ENCODE data around the gene RGS19.

DNA sequence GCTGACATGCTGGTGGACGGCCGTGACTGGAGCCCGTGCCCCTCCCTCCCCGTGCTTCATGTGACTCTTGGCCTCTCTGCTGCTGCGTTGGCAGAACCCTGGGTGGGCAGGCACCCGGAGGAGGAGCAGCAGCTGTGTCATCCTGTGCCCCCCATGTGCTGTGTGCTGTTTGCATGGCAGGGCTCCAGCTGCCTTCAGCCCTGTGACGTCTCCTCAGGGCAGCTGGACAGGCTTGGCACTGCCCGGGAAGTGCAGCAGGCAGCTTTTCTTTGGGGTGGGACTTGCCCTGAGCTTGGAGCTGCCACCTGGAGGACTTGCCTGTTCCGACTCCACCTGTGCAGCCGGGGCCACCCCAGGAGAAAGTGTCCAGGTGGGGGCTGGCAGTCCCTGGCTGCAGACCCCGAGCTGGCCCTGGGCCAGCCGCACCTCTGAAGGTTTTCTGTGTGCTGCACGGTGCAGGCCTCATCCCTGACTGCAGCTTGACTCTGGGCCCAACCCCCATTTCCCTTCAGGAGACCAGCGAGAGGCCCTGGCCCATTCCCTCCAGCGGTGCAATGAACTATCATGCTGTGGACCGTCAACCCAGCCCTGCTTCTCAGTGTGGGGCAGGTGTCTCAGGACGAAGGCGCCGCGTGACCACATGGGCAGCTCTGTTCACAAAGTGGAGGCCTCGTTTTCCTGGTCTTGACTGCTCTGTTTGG lies 19.9 kb upstream of the RGS19 start:
- TF ChIP-seq, protein P1, sequence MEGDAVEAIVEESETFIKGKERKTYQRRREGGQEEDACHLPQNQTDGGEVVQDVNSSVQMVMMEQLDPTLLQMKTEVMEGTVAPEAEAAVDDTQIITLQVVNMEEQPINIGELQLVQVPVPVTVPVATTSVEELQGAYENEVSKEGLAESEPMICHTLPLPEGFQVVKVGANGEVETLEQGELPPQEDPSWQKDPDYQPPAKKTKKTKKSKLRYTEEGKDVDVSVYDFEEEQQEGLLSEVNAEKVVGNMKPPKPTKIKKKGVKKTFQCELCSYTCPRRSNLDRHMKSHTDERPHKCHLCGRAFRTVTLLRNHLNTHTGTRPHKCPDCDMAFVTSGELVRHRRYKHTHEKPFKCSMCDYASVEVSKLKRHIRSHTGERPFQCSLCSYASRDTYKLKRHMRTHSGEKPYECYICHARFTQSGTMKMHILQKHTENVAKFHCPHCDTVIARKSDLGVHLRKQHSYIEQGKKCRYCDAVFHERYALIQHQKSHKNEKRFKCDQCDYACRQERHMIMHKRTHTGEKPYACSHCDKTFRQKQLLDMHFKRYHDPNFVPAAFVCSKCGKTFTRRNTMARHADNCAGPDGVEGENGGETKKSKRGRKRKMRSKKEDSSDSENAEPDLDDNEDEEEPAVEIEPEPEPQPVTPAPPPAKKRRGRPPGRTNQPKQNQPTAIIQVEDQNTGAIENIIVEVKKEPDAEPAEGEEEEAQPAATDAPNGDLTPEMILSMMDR (IDR thresholded peaks at IDR 0.05): no peak
- no peak for TF ChIP-seq POLR2A (IDR thresholded peaks at IDR 0.05)
